Hypothalamus (tissue), 51 donors: ENCODE measurements around the gene ANKS1B.

ENCODE experiments used
- DNase-seq, 51 donors: peaks; one replicate each; lab custom pipeline; 2025; lab: John Stamatoyannopoulos, UW

ANKS1B gene

GRCh38 chr12:99495799-99496198, 488.9 kb downstream of the ANKS1B start:
- DNase-seq, result no peak

- no peak for DNase-seq
Observed at GRCh38 chr12:99493197-99493596, 491.5 kb downstream of the ANKS1B start.

GRCh38 chr12:99486277-99486676, 498.5 kb downstream of the ANKS1B start:
- DNase-seq, result no peak

- DNase-seq, result no peak
Observed at GRCh38 chr12:99479149-99479548, 505.6 kb downstream of the ANKS1B start.

- no peak for DNase-seq
Observed at GRCh38 chr12:99476956-99477355, 507.8 kb downstream of the ANKS1B start.

GRCh38 chr12:99455350-99456035, 529.2 kb downstream of the ANKS1B start:
- DNase-seq, result no peak

- no peak for DNase-seq
Observed at GRCh38 chr12:99454539-99455172, 530.1 kb downstream of the ANKS1B start.

GRCh38 chr12:99453836-99454538, 530.7 kb downstream of the ANKS1B start:
- no peak for DNase-seq

GRCh38 chr12:99450036-99450630, 534.6 kb downstream of the ANKS1B start:
- no peak for DNase-seq

- no peak for DNase-seq
Observed at GRCh38 chr12:99444859-99445316, 539.8 kb downstream of the ANKS1B start.

GRCh38 chr12:99442758-99443157, 542.0 kb downstream of the ANKS1B start:
- DNase-seq, result no peak

GRCh38 chr12:99439399-99439798, 545.3 kb downstream of the ANKS1B start:
- DNase-seq, result no peak

GRCh38 chr12:99436584-99436983, 548.2 kb downstream of the ANKS1B start:
- DNase-seq, result no peak

GRCh38 chr12:99435095-99435791, 549.5 kb downstream of the ANKS1B start:
- no peak for DNase-seq

- no peak for DNase-seq
Observed at GRCh38 chr12:99433155-99433554, 551.6 kb downstream of the ANKS1B start.

GRCh38 chr12:99431203-99431602, 553.5 kb downstream of the ANKS1B start:
- no peak for DNase-seq

- DNase-seq, result no peak
Observed at GRCh38 chr12:99427104-99427503, 557.6 kb downstream of the ANKS1B start.

GRCh38 chr12:99418379-99418778, 566.4 kb downstream of the ANKS1B start:
- no peak for DNase-seq

GRCh38 chr12:99413751-99414150, 571.0 kb downstream of the ANKS1B start:
- no peak for DNase-seq

- no peak for DNase-seq
Observed at GRCh38 chr12:99393763-99394162, 591.0 kb downstream of the ANKS1B start.
